Uterus (tissue), 4 donors: ENCODE results near the gene PFKFB3. TPM values are rescaled to one million over a fixed set of nuclear protein-coding genes. Genes with fewer than 3 reads are reported as not detected.

ENCODE experiments used
- DNase-seq, 2 donors: peaks; one replicate each; pipeline ENCODE4 v3.0.0-alpha.2; 2019 to 2020
- H3K27ac ChIP-seq, 2 donors: fragments of 200-600 bp; sonication (generic); 1 replicate in 1 of 2; 2 replicates in 1 of 2; pipeline ENCODE4 v1.5.1; 2016 to 2018
- H3K27me3 ChIP-seq, 2 donors: fragments of 200-600 bp; sonication (generic); one replicate each; pipeline ENCODE4 v1.5.1; 2018 to 2019; ENCODE audit warnings: control low read depth in 1 of 2
- H3K36me3 ChIP-seq, 2 donors: fragments of 200-600 bp; sonication (generic); one replicate each; pipeline ENCODE4 v1.5.1; 2019; ENCODE audit warnings: control low read depth in 1 of 2
- H3K4me1 ChIP-seq, 2 donors: fragments of 200-600 bp; sonication (generic); one replicate each; pipeline ENCODE4 v1.5.1; 2018 to 2019; ENCODE audit warnings: control low read depth in 1 of 2
- H3K4me3 ChIP-seq, 2 donors: fragments of 200-600 bp; sonication (generic); 1 replicate in 1 of 2; 2 replicates in 1 of 2; pipeline ENCODE4 v1.5.1; 2018 to 2019; ENCODE audit warnings: mild to moderate bottlenecking in 1 of 2
- H3K9me3 ChIP-seq, 2 donors: fragments of 200-600 bp; sonication (generic); one replicate each; pipeline ENCODE4 v1.5.1; 2019; ENCODE audit warnings: control low read depth in 1 of 2
- POLR2A ChIP-seq, 2 donors: fragments of 450-650 bp; IDR thresholded peaks; one replicate each; pipeline ENCODE4 v1.6.1; 2016; ENCODE audit warnings: antibody characterized with exemption in 2 of 2, mild to moderate bottlenecking in 1 of 2, moderate library complexity in 1 of 2
- intact Hi-C: fragments of 100-400 bp; cut with DNase I; formaldehyde crosslinking; loops from one replicate; pipeline ENCODE4 v1.15.1; 2023; ENCODE audit warnings: low total_unique reads
- total RNA-seq, 4 donors: library from RNA; depleted of rRNA in 3 of 4; stranded (reverse); fragments of >200 nt in 3 of 4; gene quantifications; one replicate each; pipeline versions ENCODE4 v1.1.0 to v1.2.4, GENCODE V29; 2014 to 2023
- TF ChIP-seq, protein P1 (sequence below), 4 experiments: fragments of 200-600 bp in 2 of 4; fragments of 450-650 bp in 2 of 4; sonication (generic) in 2 of 4; IDR thresholded peaks; one replicate each; pipeline ENCODE4 v1.5.1; 2016 to 2019; ENCODE audit warnings: antibody characterized with exemption in 4 of 4, mild to moderate bottlenecking in 2 of 4, moderate library complexity in 1 of 4
- donor health status: DM: yes; HTN: yes; CAD: no.

Gene PFKFB3
- total RNA-seq, 4 donors from 2014 or later: 7.4 to 54.5 (median 14.7) TPM

DNA sequence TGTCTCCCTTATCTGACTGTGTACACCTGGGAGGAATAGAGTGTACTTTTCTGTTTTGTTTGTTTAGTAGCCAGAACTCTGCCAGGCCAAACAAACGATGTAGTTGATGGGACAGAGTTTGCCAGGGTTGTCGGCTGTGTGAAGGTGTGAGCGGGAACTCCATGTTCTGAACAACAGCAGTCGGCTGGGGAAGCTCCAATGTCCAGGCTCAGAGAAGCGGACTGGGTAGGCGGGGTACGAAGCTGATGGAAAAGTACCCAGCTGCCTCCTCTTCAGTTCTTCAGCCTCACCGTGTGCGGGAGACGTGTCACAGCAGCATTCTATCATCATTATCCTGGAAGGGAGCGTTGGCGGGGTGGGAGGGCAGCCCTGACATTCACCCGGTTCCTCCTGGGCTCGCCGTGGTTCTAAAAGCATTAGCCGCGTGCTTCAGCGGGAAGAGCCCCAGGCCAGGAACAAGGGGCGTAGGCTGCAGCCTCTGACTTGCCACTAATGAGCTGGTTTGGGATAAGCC, 52.9 kb downstream of the PFKFB3 start:
- no peak overlapping the region for H3K4me3 ChIP-seq
- H3K9me3 ChIP-seq: no peaks in the 10 kb centered on the region
- H3K27me3 ChIP-seq: no peaks in the 10 kb centered on the region
- no peaks in the 10 kb centered on the region for H3K36me3 ChIP-seq
- H3K4me1 ChIP-seq: no peaks in the 10 kb centered on the region
- intact Hi-C loops: no loop called here
- DNase-seq: no peak
- no peak overlapping the region for H3K27ac ChIP-seq
- TF ChIP-seq POLR2A (IDR thresholded peaks at IDR 0.05): no peak
- TF ChIP-seq, protein P1, sequence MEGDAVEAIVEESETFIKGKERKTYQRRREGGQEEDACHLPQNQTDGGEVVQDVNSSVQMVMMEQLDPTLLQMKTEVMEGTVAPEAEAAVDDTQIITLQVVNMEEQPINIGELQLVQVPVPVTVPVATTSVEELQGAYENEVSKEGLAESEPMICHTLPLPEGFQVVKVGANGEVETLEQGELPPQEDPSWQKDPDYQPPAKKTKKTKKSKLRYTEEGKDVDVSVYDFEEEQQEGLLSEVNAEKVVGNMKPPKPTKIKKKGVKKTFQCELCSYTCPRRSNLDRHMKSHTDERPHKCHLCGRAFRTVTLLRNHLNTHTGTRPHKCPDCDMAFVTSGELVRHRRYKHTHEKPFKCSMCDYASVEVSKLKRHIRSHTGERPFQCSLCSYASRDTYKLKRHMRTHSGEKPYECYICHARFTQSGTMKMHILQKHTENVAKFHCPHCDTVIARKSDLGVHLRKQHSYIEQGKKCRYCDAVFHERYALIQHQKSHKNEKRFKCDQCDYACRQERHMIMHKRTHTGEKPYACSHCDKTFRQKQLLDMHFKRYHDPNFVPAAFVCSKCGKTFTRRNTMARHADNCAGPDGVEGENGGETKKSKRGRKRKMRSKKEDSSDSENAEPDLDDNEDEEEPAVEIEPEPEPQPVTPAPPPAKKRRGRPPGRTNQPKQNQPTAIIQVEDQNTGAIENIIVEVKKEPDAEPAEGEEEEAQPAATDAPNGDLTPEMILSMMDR (IDR thresholded peaks at IDR 0.05): no peak

DNA sequence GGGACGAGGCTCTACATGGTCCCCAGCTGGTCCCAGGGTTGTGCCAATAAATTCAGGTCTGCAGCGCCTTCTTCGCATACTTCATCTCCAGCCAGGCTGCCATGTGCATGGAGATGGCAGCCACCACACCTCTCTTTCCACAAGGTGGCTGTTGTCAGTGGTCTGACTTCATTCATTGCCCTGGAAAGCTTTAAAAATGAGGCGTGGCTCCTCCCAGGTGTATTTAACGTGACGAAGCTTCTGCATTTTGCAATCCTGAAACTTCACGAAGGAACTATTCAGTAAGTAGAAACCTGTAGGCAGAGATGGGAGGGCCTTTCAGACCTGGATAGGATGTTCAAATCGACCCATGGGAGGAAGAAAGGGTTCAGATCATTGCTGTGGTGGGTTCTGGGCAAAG, 53.7 kb downstream of the PFKFB3 start:
- Histone ChIP-seq H3K36me3 (no peaks in the 10 kb centered on the region), H3K9me3 (no peaks in the 10 kb centered on the region), H3K27ac (no peak overlapping the region), H3K4me3 (no peak overlapping the region), H3K27me3 (no peaks in the 10 kb centered on the region), H3K4me1 (no peaks in the 10 kb centered on the region)
- intact Hi-C loops: no loop called here
- DNase-seq: no peak
- TF ChIP-seq, protein P1 (IDR thresholded peaks at IDR 0.05): no peak
- TF ChIP-seq POLR2A (IDR thresholded peaks at IDR 0.05): no peak

DNA sequence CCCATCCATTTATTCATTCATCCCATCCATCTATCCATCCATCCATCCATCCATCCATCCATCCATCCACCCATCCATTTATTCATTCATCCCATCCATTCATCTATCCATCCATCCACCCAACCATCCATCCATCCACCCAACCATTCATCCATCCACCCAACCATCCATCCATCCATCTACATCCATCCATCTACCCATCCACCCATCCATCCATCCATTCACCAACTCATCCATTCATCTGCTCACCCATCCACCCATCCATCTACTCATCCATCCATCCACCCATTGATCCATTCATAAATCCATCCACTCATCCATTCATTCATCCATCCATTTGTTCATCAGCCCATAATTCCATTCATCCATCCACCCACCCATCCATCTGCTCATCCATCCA, 56.4 kb downstream of the PFKFB3 start:
- H3K36me3 ChIP-seq: no peaks in the 10 kb centered on the region
- TF ChIP-seq, protein P1 (IDR thresholded peaks at IDR 0.05): no peak
- no peak for TF ChIP-seq POLR2A (IDR thresholded peaks at IDR 0.05)
- DNase-seq: no peak
- H3K4me3 ChIP-seq: no peak overlapping the region
- no peak overlapping the region for H3K27ac ChIP-seq
- H3K27me3 ChIP-seq: no peaks in the 10 kb centered on the region
- intact Hi-C loops: no loop called here
- H3K9me3 ChIP-seq: no peaks in the 10 kb centered on the region
- no peaks in the 10 kb centered on the region for H3K4me1 ChIP-seq

DNA sequence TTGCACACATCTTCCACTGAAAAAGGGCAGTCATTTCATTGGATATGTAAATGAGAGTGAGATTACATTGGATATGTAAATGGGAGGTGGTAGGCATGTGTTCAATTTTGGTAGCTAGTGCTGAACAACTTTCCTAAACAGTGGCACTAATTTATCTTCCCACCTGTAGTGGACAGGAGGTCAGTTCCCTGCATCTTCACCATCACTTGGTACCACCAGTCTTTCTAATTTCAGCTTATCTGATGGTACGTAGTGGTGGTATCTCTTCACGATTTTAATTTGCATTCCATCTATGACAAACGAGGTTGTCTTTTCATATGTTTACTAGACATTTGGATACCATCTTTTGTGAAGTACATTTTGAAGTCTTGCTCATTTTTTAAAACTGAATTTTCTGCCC, 58.1 kb downstream of the PFKFB3 start:
- no peak for DNase-seq
- TF ChIP-seq POLR2A (IDR thresholded peaks at IDR 0.05): no peak
- TF ChIP-seq, protein P1 (IDR thresholded peaks at IDR 0.05): no peak

DNA sequence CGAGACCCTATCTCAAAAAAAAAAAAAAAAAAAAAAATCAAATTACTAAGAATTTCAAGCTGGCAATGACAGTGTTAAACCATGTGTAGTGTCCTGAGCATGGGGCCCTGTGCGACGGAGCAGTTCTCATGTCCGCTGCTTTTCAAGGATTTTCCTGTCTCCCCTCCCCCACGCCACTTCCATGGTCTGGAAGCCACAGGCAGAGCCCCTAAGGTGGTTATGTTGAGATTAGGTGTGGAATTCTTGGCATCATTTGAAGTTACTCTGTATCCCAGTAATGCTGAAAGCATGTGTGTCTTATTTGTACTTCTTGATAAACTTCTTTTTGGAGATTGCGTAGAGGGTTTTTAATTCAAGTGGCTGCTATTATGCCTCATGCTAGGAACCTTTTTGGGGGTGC, 65.2 kb downstream of the PFKFB3 start:
- H3K4me3 ChIP-seq: no peak overlapping the region
- intact Hi-C loops: no loop called here
- H3K4me1 ChIP-seq: no peaks in the 10 kb centered on the region
- H3K27ac ChIP-seq: no peak overlapping the region
- no peaks in the 10 kb centered on the region for H3K36me3 ChIP-seq
- no peak for TF ChIP-seq POLR2A (IDR thresholded peaks at IDR 0.05)
- TF ChIP-seq, protein P1 (IDR thresholded peaks at IDR 0.05): no peak
- no peaks in the 10 kb centered on the region for H3K27me3 ChIP-seq
- DNase-seq: no peak
- no peaks in the 10 kb centered on the region for H3K9me3 ChIP-seq

More for the DNA sequence above, 58.1 kb downstream of the PFKFB3 start:
- H3K27me3 ChIP-seq: no peaks in the 10 kb centered on the region
- no peak overlapping the region for H3K27ac ChIP-seq
- no peak overlapping the region for H3K4me3 ChIP-seq
- H3K36me3 ChIP-seq: no peaks in the 10 kb centered on the region
- intact Hi-C loops: no loop called here
- no peaks in the 10 kb centered on the region for H3K9me3 ChIP-seq
- H3K4me1 ChIP-seq: no peaks in the 10 kb centered on the region
